DND-41 (cell line): ENCODE measurements around the gene ABHD8.

Source experiments
- ATAC-seq: fragments of 200-7000 bp; cut with Tn5 transposase; 3 replicates; pipeline ENCODE4 v1.9.1; 2021; ENCODE audit warnings: low read depth; ENCODE audit not compliant: insufficient read depth
- DNase-seq: peaks from one replicate; pipeline ENCODE4 v3.0.0-alpha.2; 2020
- H2AFZ ChIP-seq: 2 replicates; pipeline ENCODE4 v1.6.0; 2012; ENCODE audit warnings: low read depth, low read length
- H3K27ac ChIP-seq: 2 replicates; pipeline ENCODE4 v1.5.1; 2012; ENCODE audit warnings: low read length, inconsistent platforms
- H3K27me3 ChIP-seq: fragments of 200-600 bp; sonication (generic); 2 replicates; pipeline ENCODE4 v1.6.0; 2012; ENCODE audit warnings: low read length, mild to moderate bottlenecking, inconsistent platforms; ENCODE audit not compliant: insufficient read depth, poor library complexity
- H3K36me3 ChIP-seq: 2 replicates; pipeline ENCODE4 v1.5.1; 2012; ENCODE audit warnings: low read length, inconsistent platforms; ENCODE audit not compliant: insufficient read depth
- H3K4me1 ChIP-seq: 2 replicates; pipeline ENCODE4 v1.5.1; 2012; ENCODE audit warnings: mild to moderate bottlenecking, low read length; ENCODE audit not compliant: insufficient read depth
- H3K4me2 ChIP-seq: 2 replicates; pipeline ENCODE4 v1.6.0; 2012; ENCODE audit warnings: mild to moderate bottlenecking, moderate library complexity, low read length, inconsistent platforms; ENCODE audit not compliant: insufficient read depth
- H3K4me3 ChIP-seq, 2 experiments: fragments of 200-600 bp in 1 of 2; shearing (Covaris generic) in 1 of 2; 2 replicates each; pipeline ENCODE4 v1.5.1; 2012 to 2016; ENCODE audit warnings: inconsistent platforms in 2 of 2, low read length in 2 of 2, mild to moderate bottlenecking in 2 of 2, low read depth in 1 of 2, moderate library complexity in 1 of 2
- H3K79me2 ChIP-seq: 2 replicates; pipeline ENCODE4 v1.6.0; 2012; ENCODE audit warnings: low read length, inconsistent platforms; ENCODE audit not compliant: insufficient read depth
- H3K9ac ChIP-seq: 2 replicates; pipeline ENCODE4 v1.6.0; 2012; ENCODE audit warnings: low read depth, mild to moderate bottlenecking, inconsistent platforms, low read length, moderate library complexity
- H3K9me3 ChIP-seq: 2 replicates; pipeline ENCODE4 v1.5.1; 2012; ENCODE audit warnings: low read length, moderate library complexity, mild to moderate bottlenecking, inconsistent platforms; ENCODE audit not compliant: insufficient read depth, severe bottlenecking
- H4K20me1 ChIP-seq: 2 replicates; pipeline ENCODE4 v1.6.0; 2012; ENCODE audit warnings: low read length; ENCODE audit not compliant: insufficient read depth
- EZH2 ChIP-seq: IDR thresholded peaks from 3 replicates; pipeline ENCODE4 v1.6.1; 2012; ENCODE audit warnings: borderline replicate concordance, low read depth, mild to moderate bottlenecking, moderate library complexity, low read length, inconsistent platforms; ENCODE audit not compliant: severe bottlenecking
- TF ChIP-seq, protein P1 (sequence below): IDR thresholded peaks from 2 replicates; pipeline ENCODE4 v1.5.1; 2012; ENCODE audit warnings: borderline replicate concordance, low read length, moderate library complexity, mild to moderate bottlenecking; ENCODE audit not compliant: poor library complexity, severe bottlenecking; ENCODE audit errors: extremely low read depth

ABHD8 gene

DNA sequence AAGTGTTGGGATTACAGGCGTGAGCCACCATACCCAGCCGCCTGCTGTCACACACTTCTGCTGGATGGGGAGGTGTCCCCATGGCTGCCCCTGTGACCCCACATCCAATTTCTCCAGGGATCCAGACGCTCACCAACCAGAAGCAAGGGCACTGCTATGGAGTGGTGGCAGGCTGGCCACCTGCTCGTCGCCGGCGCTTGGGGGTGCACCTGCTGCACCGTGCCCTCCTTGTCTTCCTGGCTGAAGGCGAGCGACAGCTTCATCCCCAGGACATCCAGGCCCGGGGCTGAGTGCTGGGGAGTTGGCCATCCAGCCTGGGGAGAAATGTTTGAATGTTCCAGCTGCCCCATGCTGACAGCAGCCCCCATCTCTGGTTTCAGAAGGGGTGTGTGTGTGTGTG lies 17.0 kb downstream of the ABHD8 start:
- Histone ChIP-seq H3K4me1 (no peaks in the 10 kb centered on the region), H3K9me3 (no peaks in the 10 kb centered on the region), H3K9ac (no peak overlapping the region), H3K4me3 (no peak overlapping the region), H3K4me2 (no peak overlapping the region), H4K20me1 (peaks cover 3% of the 10 kb centered on the region; the same call in 1 of the 2 replicates), H3K27me3 (no peaks in the 10 kb centered on the region), H3K79me2 (no peaks in the 10 kb centered on the region), H2AFZ (no peak overlapping the region), H3K36me3 (no peaks in the 10 kb centered on the region), H3K27ac (no peak overlapping the region)
- no peak for ATAC-seq
- no peak for DNase-seq
- no peak for TF ChIP-seq EZH2
- TF ChIP-seq, protein P1, sequence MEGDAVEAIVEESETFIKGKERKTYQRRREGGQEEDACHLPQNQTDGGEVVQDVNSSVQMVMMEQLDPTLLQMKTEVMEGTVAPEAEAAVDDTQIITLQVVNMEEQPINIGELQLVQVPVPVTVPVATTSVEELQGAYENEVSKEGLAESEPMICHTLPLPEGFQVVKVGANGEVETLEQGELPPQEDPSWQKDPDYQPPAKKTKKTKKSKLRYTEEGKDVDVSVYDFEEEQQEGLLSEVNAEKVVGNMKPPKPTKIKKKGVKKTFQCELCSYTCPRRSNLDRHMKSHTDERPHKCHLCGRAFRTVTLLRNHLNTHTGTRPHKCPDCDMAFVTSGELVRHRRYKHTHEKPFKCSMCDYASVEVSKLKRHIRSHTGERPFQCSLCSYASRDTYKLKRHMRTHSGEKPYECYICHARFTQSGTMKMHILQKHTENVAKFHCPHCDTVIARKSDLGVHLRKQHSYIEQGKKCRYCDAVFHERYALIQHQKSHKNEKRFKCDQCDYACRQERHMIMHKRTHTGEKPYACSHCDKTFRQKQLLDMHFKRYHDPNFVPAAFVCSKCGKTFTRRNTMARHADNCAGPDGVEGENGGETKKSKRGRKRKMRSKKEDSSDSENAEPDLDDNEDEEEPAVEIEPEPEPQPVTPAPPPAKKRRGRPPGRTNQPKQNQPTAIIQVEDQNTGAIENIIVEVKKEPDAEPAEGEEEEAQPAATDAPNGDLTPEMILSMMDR, result no peak

DNA sequence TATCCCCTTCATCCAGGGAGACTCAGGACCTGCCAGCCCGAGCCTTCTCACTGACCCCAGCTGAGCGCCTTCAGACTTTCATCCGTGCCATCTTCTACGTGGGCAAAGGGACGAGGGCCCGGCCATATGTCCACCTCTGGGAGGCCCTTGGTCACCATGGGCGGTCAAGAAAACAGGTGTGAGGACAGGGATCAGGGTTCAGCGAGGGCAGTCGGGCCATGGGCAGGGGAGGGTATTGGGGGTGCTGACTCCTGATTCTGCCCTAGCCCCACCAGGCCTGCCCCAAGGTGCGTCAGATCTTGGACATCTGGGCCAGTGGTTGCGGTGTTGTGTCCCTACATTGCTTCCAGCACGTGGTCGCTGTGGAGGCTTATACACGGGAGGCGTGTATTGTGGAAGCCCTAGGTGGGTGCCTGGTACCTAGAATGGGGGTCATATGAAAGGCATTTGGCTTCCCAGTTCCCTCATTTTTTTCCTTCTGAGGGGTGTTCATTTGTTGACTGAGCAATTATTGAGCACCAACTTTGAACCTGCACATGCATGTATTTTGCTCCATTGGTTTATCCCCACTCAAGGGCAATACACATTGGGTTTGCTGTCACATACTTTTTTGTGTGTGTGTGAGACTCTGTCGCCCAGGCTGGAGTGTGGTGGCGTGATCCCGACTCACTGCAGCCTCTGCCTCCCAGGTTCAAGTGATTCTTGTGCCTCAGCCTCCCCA lies 17.6 kb downstream of the ABHD8 start:
- Histone ChIP-seq H3K79me2 (no peaks in the 10 kb centered on the region), H3K9me3 (no peaks in the 10 kb centered on the region), H2AFZ (no peak overlapping the region), H3K4me1 (no peaks in the 10 kb centered on the region), H3K4me2 (no peak overlapping the region), H4K20me1 (peaks cover 3% of the 10 kb centered on the region; the same call in 1 of the 2 replicates), H3K27me3 (no peaks in the 10 kb centered on the region), H3K27ac (no peak overlapping the region), H3K4me3 (no peak overlapping the region), H3K9ac (no peak overlapping the region), H3K36me3 (no peaks in the 10 kb centered on the region)
- ATAC-seq (no peak), DNase-seq (no peak)
- TF ChIP-seq, protein P1, result no peak
- TF ChIP-seq EZH2, result no peak

DNA sequence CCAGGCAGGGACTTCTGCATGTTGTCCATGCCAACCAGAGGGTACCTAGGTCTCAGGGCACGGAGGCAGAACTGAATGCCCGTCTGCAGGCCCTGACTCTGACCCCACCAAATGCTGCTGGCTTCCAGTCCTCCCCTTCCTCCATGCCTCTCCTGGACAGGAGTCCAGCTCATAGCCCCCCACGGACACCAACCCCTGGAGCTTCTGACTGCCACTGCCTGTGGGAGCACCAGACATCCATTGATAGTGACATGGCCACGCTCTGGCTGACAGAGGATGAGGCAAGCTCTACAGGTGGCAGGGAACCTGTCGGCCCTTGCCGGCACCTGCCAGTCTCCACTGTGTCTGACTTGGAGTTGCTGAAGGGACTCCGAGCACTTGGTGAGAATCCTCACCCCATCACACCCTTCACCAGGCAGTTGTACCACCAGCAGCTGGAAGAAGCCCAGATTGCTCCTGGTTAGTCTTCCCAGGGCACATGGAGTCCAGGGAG lies 19.7 kb downstream of the ABHD8 start:
- Histone ChIP-seq H2AFZ (no peak overlapping the region), H3K4me3 (no peak overlapping the region), H4K20me1 (peaks cover 7% of the 10 kb centered on the region; the same call in 1 of the 2 replicates), H3K9ac (no peak overlapping the region), H3K9me3 (no peaks in the 10 kb centered on the region), H3K27ac (no peak overlapping the region), H3K27me3 (no peaks in the 10 kb centered on the region), H3K79me2 (no peaks in the 10 kb centered on the region), H3K36me3 (peaks cover 5% of the 10 kb centered on the region; the same call in 1 of the 2 replicates), H3K4me2 (no peak overlapping the region), H3K4me1 (no peaks in the 10 kb centered on the region)
- TF ChIP-seq, protein P1, result no peak
- TF ChIP-seq EZH2, result no peak
- DNase-seq (no peak), ATAC-seq (no peak)
